Stimulated activated CD8-positive, alpha-beta memory T cell treated with anti-CD3 and anti-CD28 coated beads, Interleukin-12 subunit alpha, Interleukin-12 subunit beta, amount 100 ng/mL, for 1 hour (primary cell): Measurements from ENCODE around the gene MEGF10.

Source experiments
- DNase-seq: peaks from one replicate; pipeline ENCODE4 v3.0.0-alpha.2; 2020; ENCODE audit warnings: low read depth

Gene MEGF10

GRCh38 chr5:127370631-127371030 lies 80.0 kb downstream of the MEGF10 start:
- no peak for DNase-seq

GRCh38 chr5:127373858-127374491 lies 83.4 kb downstream of the MEGF10 start:
- no peak for DNase-seq

- no peak for DNase-seq
Measured at GRCh38 chr5:127375124-127375523, 84.5 kb downstream of the MEGF10 start.

- no peak for DNase-seq
Measured at GRCh38 chr5:127375544-127376091, 85.0 kb downstream of the MEGF10 start.

- no peak for DNase-seq
Measured at GRCh38 chr5:127377651-127378050, 87.1 kb downstream of the MEGF10 start.

GRCh38 chr5:127385936-127386335 lies 95.3 kb downstream of the MEGF10 start:
- DNase-seq: no peak

GRCh38 chr5:127386557-127386956 lies 96.0 kb downstream of the MEGF10 start:
- no peak for DNase-seq

- no peak for DNase-seq
Measured at GRCh38 chr5:127389601-127390000, 99.0 kb downstream of the MEGF10 start.

- no peak for DNase-seq
Measured at GRCh38 chr5:127392762-127393161, 102.2 kb downstream of the MEGF10 start.

- no peak for DNase-seq
Measured at GRCh38 chr5:127396490-127397155, 106.0 kb downstream of the MEGF10 start.

GRCh38 chr5:127398508-127398907 lies 107.9 kb downstream of the MEGF10 start:
- no peak for DNase-seq

- no peak for DNase-seq
Measured at GRCh38 chr5:127399068-127399467, 108.5 kb downstream of the MEGF10 start.

GRCh38 chr5:127400539-127400938 lies 109.9 kb downstream of the MEGF10 start:
- no peak for DNase-seq

- DNase-seq: no peak
Measured at GRCh38 chr5:127400946-127401670, 110.5 kb downstream of the MEGF10 start.

- DNase-seq: no peak
Measured at GRCh38 chr5:127402361-127402760, 111.8 kb downstream of the MEGF10 start.

GRCh38 chr5:127404190-127404589 lies 113.6 kb downstream of the MEGF10 start:
- no peak for DNase-seq

GRCh38 chr5:127406326-127407121 lies 115.9 kb downstream of the MEGF10 start:
- DNase-seq: no peak

GRCh38 chr5:127409246-127409917 lies 118.8 kb downstream of the MEGF10 start:
- no peak for DNase-seq

GRCh38 chr5:127409921-127410675 lies 119.5 kb downstream of the MEGF10 start:
- no peak for DNase-seq

- no peak for DNase-seq
Measured at GRCh38 chr5:127410959-127411358, 120.4 kb downstream of the MEGF10 start.

GRCh38 chr5:127411381-127411780 lies 120.8 kb downstream of the MEGF10 start:
- no peak for DNase-seq
